ENCODE measurements around the gene NDEL1. TPM values are rescaled to one million over a fixed set of nuclear protein-coding genes. Genes with fewer than 3 reads are reported as not detected.

The NDEL1 gene
- total RNA-seq, 1 donor from 2014 or later = 43.5 TPM

- Histone ChIP-seq H3K36me3 (ENCODE audit: control insufficient read depth, insufficient read depth, low read length) (no peaks in the 10 kb centered on the region), H3K4me3 (ENCODE audit: low read depth, low read length) (no peak overlapping the region), H3K27me3 (ENCODE audit: control insufficient read depth, insufficient read depth, low read length) (no peaks in the 10 kb centered on the region)
- no peak for DNase-seq (ENCODE audit: low read depth)
- TF ChIP-seq CTCF (IDR thresholded peaks at IDR 0.05; ENCODE audit: insufficient read depth, low read length, poor library complexity, severe bottlenecking) = no peak
These were observed 4.7 kb upstream of the NDEL1 start for GRCh38 chr17:8430966-8431365.

- TF ChIP-seq CTCF (IDR thresholded peaks at IDR 0.05; ENCODE audit: insufficient read depth, low read length, poor library complexity, severe bottlenecking) = no peak
- Histone ChIP-seq H3K4me3 (ENCODE audit: low read depth, low read length) (peak overlapping the region; percentile 98), H3K27me3 (ENCODE audit: control insufficient read depth, insufficient read depth, low read length) (no peaks in the 10 kb centered on the region), H3K36me3 (ENCODE audit: control insufficient read depth, insufficient read depth, low read length) (no peaks in the 10 kb centered on the region)
- no peak for DNase-seq (ENCODE audit: low read depth)
These were observed 622 bp downstream of the NDEL1 start for GRCh38 chr17:8436169-8436843.

GRCh38 chr17:8436844-8437171, 1.1 kb downstream of the NDEL1 start:
- no peak for DNase-seq (ENCODE audit: low read depth)
- no peaks in the 10 kb centered on the region for H3K36me3 ChIP-seq (ENCODE audit: control insufficient read depth, insufficient read depth, low read length)
- H3K27me3 ChIP-seq (ENCODE audit: control insufficient read depth, insufficient read depth, low read length) = no peaks in the 10 kb centered on the region
- TF ChIP-seq CTCF (IDR thresholded peaks at IDR 0.05; ENCODE audit: insufficient read depth, low read length, poor library complexity, severe bottlenecking) = no peak
- H3K4me3 ChIP-seq (ENCODE audit: low read depth, low read length) = peak overlapping the region; percentile 98

- DNase-seq (ENCODE audit: low read depth) = no peak
- Histone ChIP-seq H3K4me3 (ENCODE audit: low read depth, low read length) (no peak overlapping the region), H3K27me3 (ENCODE audit: control insufficient read depth, insufficient read depth, low read length) (no peaks in the 10 kb centered on the region), H3K36me3 (ENCODE audit: control insufficient read depth, insufficient read depth, low read length) (no peaks in the 10 kb centered on the region)
- no peak for TF ChIP-seq CTCF (IDR thresholded peaks at IDR 0.05; ENCODE audit: insufficient read depth, low read length, poor library complexity, severe bottlenecking)
These were observed 2.8 kb downstream of the NDEL1 start for GRCh38 chr17:8438441-8438840.

GRCh38 chr17:8439681-8440080, 4.0 kb downstream of the NDEL1 start:
- no peaks in the 10 kb centered on the region for H3K27me3 ChIP-seq (ENCODE audit: control insufficient read depth, insufficient read depth, low read length)
- H3K4me3 ChIP-seq (ENCODE audit: low read depth, low read length) = no peak overlapping the region
- DNase-seq (ENCODE audit: low read depth) = no peak
- H3K36me3 ChIP-seq (ENCODE audit: control insufficient read depth, insufficient read depth, low read length) = no peaks in the 10 kb centered on the region
- no peak for TF ChIP-seq CTCF (IDR thresholded peaks at IDR 0.05; ENCODE audit: insufficient read depth, low read length, poor library complexity, severe bottlenecking)

GRCh38 chr17:8441690-8442089, 6.0 kb downstream of the NDEL1 start:
- H3K36me3 ChIP-seq (ENCODE audit: control insufficient read depth, insufficient read depth, low read length) = no peaks in the 10 kb centered on the region
- no peak for DNase-seq (ENCODE audit: low read depth)
- TF ChIP-seq CTCF (IDR thresholded peaks at IDR 0.05; ENCODE audit: insufficient read depth, low read length, poor library complexity, severe bottlenecking) = no peak
- H3K27me3 ChIP-seq (ENCODE audit: control insufficient read depth, insufficient read depth, low read length) = no peaks in the 10 kb centered on the region
- no peak overlapping the region for H3K4me3 ChIP-seq (ENCODE audit: low read depth, low read length)

Data from kidney epithelial cell (primary cell).